Adrenal gland (tissue), 12 donors: Measurements from ENCODE around the gene SPG7. TPM values are rescaled to one million over a fixed set of nuclear protein-coding genes. Genes with fewer than 3 reads are reported as not detected.
A peak's percentile ranks its signal among the peaks of the same experiment; 100 is the strongest.

Source experiments
- DNase-seq, 7 donors: peaks; one replicate each; pipeline ENCODE4 v3.0.0-alpha.2; 2019 to 2020
- H3K27ac ChIP-seq, 5 donors: fragments of 200-600 bp; sonication (generic) in 4 of 5; 1 replicate in 3 of 5; 2 replicates in 2 of 5; pipeline versions ENCODE4 v1.5.1 to v1.8.0; 2016 to 2020; ENCODE audit warnings: mild to moderate bottlenecking in 1 of 5
- H3K27me3 ChIP-seq: fragments of 200-600 bp; 2 replicates; pipeline ENCODE4 v1.8.0; 2021
- H3K36me3 ChIP-seq, 2 donors: fragments of 200-600 bp; replicated peaks in 1 of 2; 1 replicate in 1 of 2; 2 replicates in 1 of 2; pipeline versions ENCODE4 v1.5.1 to v1.8.0; 2018 to 2022
- H3K4me1 ChIP-seq, 2 donors: fragments of 200-600 bp; replicated peaks in 1 of 2; 1 replicate in 1 of 2; 2 replicates in 1 of 2; pipeline versions ENCODE4 v1.5.1 to v1.8.0; 2018 to 2021
- H3K4me3 ChIP-seq, 4 donors: fragments of 200-600 bp; sonication (generic) in 3 of 4; one replicate each; pipeline ENCODE4 v1.5.1; 2016 to 2018
- H3K9me3 ChIP-seq, 3 donors: fragments of 200-600 bp; sonication (generic) in 1 of 3; replicated peaks in 1 of 3; 1 replicate in 2 of 3; 2 replicates in 1 of 3; pipeline versions ENCODE4 v1.5.1 to v1.8.0; 2016 to 2021
- POLR2A ChIP-seq, 2 donors: fragments of 450-650 bp; IDR thresholded peaks; one replicate each; pipeline ENCODE4 v1.6.1; 2017; ENCODE audit warnings: antibody characterized with exemption in 2 of 2, mild to moderate bottlenecking in 2 of 2, moderate library complexity in 1 of 2
- WGBS, 4 donors: extraction: QIAGEN DNeasy Blood & Tissue Kit in 2 of 4; methylation state at CpG; one replicate each; pipeline versions ENCODE4 v1.1.5 to v1.1.7; 2013 to 2017; 5-methylcytosine and 5-hydroxymethylcytosine counted together
- intact Hi-C, 2 donors: fragments of 100-400 bp; cut with DNase I; formaldehyde crosslinking; loops; one replicate each; pipeline versions ENCODE4 v1.14.1 to v1.15.0; 2022 to 2023
- polyA plus RNA-seq, 3 donors: library from polyadenylated mRNA; stranded (reverse); fragments of 200-250 nt in 2 of 3; fragments of 350-450 nt in 1 of 3; fragmentation: Illumina TruSeq in 1 of 3; extraction: RNeasy Lipid Tissue Mini Kit (QIAGEN cat#74804) in 1 of 3; gene quantifications; one replicate each; pipeline ENCODE4 v1.2.3, GENCODE V29; 2013 to 2014
- total RNA-seq, 9 donors: library from RNA; depleted of rRNA in 4 of 9; stranded (reverse); fragments of >200 nt in 4 of 9; fragments of 120-200 nt in 1 of 9; fragmentation: NEBNext Ultra II Directional in 1 of 9; extraction: Animal tissue kit (Norgen Biotek cat#: 25700) in 1 of 9; gene quantifications; one replicate each; pipeline versions ENCODE4 v1.1.0 to v1.2.4, GENCODE V29; 2013 to 2023
- TF ChIP-seq, protein P1 (sequence below), 6 experiments: fragments of 450-650 bp in 4 of 6; fragments of 200-600 bp in 2 of 6; sonication (generic) in 1 of 6; IDR thresholded peaks; 1 replicate in 5 of 6; 2 replicates in 1 of 6; pipeline versions ENCODE4 v1.5.1 to v1.8.0; 2016 to 2021; ENCODE audit warnings: antibody characterized with exemption in 6 of 6, mild to moderate bottlenecking in 2 of 6, moderate library complexity in 1 of 6
- donor health status: healthy with polysubstance abuse.
- donor health status: Bipolar disorder and iron deficiency.
- donor health status: DM: yes; HTN: yes; CAD: no.
- donor health status: DM: no; HTN: no; CAD: no.
- donor health status: DM: no; HTN: no; CAD: no.
- donor health status: DM: yes; HTN: yes; CAD: no.

SPG7 gene
- total and polyA plus RNA-seq, 12 donors = 57.1 to 250 (median 142) TPM

GRCh38 chr16:89565256-89565505 lies 57.0 kb downstream of the SPG7 start:
- peak overlapping the region in 2 of 5 donors; percentile 5 to 50 for H3K27ac ChIP-seq
- no peak overlapping the region for H3K4me3 ChIP-seq
- H3K9me3 ChIP-seq = no peaks in the 10 kb centered on the region
- 28 to 50% (median 31%) methylated on average over 2 to 3 of the region's 3 CpGs for WGBS, 4 donors
- TF ChIP-seq POLR2A (IDR thresholded peaks at IDR 0.05) = no peak
- H3K4me1 ChIP-seq = peaks cover 24 to 42% of the 10 kb centered on the region in 2 donors
- peaks cover 0 to 38% of the 10 kb centered on the region in 2 donors for H3K36me3 ChIP-seq
- DNase-seq = no peak
- intact Hi-C loops = no loop called here
- no peaks in the 10 kb centered on the region for H3K27me3 ChIP-seq

DNA sequence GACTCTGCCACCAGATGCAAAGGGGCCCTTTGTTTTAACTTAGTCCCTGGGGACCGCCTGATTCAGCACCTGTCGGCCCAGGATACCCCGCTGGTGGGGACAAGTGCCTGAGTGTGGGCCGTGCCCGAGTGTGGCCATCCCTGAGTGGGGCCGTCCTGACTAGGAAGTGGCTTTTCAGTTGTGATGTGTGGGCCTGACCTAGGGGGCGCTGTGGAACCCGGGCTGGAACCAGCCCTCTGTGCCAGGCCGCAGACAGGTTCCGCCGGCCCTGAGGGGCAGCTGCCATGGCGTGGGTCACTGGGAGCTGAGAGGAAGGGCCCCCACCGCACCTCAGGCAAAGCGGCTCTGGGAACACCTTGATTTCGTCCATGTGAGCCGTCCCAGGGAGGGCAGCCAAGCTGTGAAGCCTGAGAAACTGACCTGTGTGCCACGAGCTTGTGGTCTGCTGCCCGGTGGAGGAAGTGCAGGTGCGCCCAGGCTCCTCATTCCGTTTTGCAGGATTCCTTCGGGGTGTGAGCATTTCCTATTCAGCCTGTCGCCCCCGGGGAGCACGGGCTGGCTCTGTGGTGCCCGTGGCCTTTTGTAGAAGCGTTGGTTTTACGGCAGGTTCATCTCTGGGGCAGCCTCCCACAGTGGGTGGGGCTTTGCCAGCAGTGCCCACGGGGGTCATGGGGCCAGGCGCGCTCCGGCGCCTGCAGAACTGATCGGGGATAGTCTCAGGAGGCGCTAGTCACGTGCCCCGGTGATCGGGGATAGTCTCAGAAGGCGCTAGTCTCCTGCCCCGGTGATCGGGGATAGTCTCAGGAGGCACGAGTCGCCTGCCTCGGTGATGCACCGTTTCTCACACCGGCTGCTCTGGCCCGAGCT lies 57.5 kb downstream of the SPG7 start:
- Histone ChIP-seq H3K9me3 (no peaks in the 10 kb centered on the region), H3K27me3 (no peaks in the 10 kb centered on the region), H3K4me1 (peaks cover 24 to 42% of the 10 kb centered on the region in 2 donors), H3K4me3 (peak overlapping the region in 1 of 4 donors; percentile 19), H3K36me3 (peaks cover 0 to 38% of the 10 kb centered on the region in 2 donors), H3K27ac (peak overlapping the region in 3 of 5 donors; percentile 5 to 50 (median 29))
- DNase-seq = peak; percentile 54 to 75 (median 59)
- TF ChIP-seq POLR2A (IDR thresholded peaks at IDR 0.05) = no peak
- TF ChIP-seq, protein P1, sequence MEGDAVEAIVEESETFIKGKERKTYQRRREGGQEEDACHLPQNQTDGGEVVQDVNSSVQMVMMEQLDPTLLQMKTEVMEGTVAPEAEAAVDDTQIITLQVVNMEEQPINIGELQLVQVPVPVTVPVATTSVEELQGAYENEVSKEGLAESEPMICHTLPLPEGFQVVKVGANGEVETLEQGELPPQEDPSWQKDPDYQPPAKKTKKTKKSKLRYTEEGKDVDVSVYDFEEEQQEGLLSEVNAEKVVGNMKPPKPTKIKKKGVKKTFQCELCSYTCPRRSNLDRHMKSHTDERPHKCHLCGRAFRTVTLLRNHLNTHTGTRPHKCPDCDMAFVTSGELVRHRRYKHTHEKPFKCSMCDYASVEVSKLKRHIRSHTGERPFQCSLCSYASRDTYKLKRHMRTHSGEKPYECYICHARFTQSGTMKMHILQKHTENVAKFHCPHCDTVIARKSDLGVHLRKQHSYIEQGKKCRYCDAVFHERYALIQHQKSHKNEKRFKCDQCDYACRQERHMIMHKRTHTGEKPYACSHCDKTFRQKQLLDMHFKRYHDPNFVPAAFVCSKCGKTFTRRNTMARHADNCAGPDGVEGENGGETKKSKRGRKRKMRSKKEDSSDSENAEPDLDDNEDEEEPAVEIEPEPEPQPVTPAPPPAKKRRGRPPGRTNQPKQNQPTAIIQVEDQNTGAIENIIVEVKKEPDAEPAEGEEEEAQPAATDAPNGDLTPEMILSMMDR (IDR thresholded peaks at IDR 0.05) = peak; percentile 35 to 61 (median 54)
- intact Hi-C loops = no loop called here
- WGBS, 4 donors = 2 to 4% (median 4%) methylated on average over 21 to 46 of the region's 46 CpGs

- TF ChIP-seq, protein P1 (IDR thresholded peaks at IDR 0.05) = no peak
- no peak for TF ChIP-seq POLR2A (IDR thresholded peaks at IDR 0.05)
- 76 to 82% (median 82%) methylated on average over 27 to 30 of the region's 30 CpGs for WGBS, 4 donors
- no peak for DNase-seq
- no peaks in the 10 kb centered on the region for H3K9me3 ChIP-seq
- no peak overlapping the region for H3K4me3 ChIP-seq
- peaks cover 12 to 24% of the 10 kb centered on the region in 2 donors for H3K4me1 ChIP-seq
- H3K27me3 ChIP-seq = no peaks in the 10 kb centered on the region
- intact Hi-C loops = no loop called here
- H3K36me3 ChIP-seq = peaks cover 0 to 20% of the 10 kb centered on the region in 2 donors
- no peak overlapping the region for H3K27ac ChIP-seq
Observed at GRCh38 chr16:89567656-89568594, 59.7 kb downstream of the SPG7 start.

DNA sequence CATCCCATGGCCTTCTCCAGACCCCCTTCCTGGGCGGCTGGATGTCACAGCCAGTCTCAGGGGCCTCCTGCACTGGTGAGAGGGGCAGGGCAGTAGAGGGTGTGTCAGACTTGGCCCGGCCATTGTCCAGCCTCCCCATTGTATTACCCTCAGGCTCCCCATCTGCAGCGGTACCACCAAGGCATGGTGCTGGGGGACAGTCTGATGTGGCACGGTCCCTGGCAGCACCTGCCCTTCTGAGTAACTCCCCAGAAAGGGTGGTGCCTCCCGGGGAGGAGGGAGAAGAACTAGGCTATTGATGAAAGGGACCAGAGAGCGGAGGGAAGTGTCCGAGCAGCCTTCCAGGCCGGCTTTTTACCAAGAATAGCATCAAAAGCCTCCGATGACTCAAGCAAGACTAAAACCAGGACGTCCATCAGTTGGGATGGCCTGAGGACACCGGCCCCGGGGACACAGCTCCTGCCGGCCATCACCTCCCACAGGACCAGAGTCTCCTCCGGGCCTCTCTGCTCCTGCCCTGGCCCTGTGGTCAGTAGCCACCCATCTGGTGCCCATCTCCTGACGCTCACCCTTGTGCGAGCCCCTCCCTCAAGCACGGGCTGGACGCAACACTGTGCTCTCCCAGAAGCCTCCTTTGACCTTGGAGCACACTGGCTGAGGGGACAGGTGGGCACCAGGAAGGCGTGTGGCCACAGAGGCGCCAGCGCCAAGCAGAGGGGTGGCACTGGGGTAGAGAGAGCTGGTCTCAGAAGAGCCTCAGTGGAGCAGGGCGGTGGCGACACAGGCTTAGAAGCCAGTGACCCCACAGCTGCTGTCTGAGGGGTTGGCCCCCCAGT lies 61.5 kb downstream of the SPG7 start:
- intact Hi-C loops = no loop called here
- DNase-seq = no peak
- H3K9me3 ChIP-seq = no peaks in the 10 kb centered on the region
- peaks cover 0 to 2% of the 10 kb centered on the region in 2 donors for H3K36me3 ChIP-seq
- H3K4me1 ChIP-seq = peaks cover 12 to 23% of the 10 kb centered on the region in 2 donors
- H3K27ac ChIP-seq = no peak overlapping the region
- TF ChIP-seq POLR2A (IDR thresholded peaks at IDR 0.05) = no peak
- TF ChIP-seq, protein P1 (IDR thresholded peaks at IDR 0.05) = no peak
- no peak overlapping the region for H3K4me3 ChIP-seq
- H3K27me3 ChIP-seq = peaks cover 13% of the 10 kb centered on the region
- WGBS, 4 donors = 60 to 63% (median 62%) methylated on average over 17 to 23 of the region's 23 CpGs
